Keratinocyte (primary cell): ENCODE data around the gene XRCC2. TPM values are rescaled to one million over a fixed set of nuclear protein-coding genes. Genes with fewer than 3 reads are reported as not detected.

Experiments
- DNase-seq: peaks from one replicate; pipeline ENCODE4 v3.0.0-alpha.2; 2011; ENCODE audit warnings: low read depth, missing footprints, low spot score
- FAIRE-seq: peaks from 2 replicates; lab custom pipeline; 2011; peaks lifted over from hg19 to GRCh38; lab: Jason Lieb, UNC
- H2AFZ ChIP-seq: 2 replicates; pipeline ENCODE4 v1.6.0; 2012; ENCODE audit warnings: low read length, control low read depth, inconsistent platforms; ENCODE audit not compliant: control insufficient read depth
- H3K27ac ChIP-seq: 2 replicates; pipeline ENCODE4 v1.5.1; 2011; ENCODE audit warnings: low read length; ENCODE audit not compliant: control insufficient read depth, insufficient read depth
- H3K27me3 ChIP-seq: 3 replicates; pipeline ENCODE4 v1.6.0; 2011; ENCODE audit warnings: low read length; ENCODE audit not compliant: control insufficient read depth, insufficient read depth; ENCODE audit errors: extremely low read depth
- H3K36me3 ChIP-seq, 2 experiments: 2 replicates in 1 of 2; 3 replicates in 1 of 2; pipeline ENCODE4 v1.5.1; 2011; ENCODE audit warnings: low read length in 2 of 2, mild to moderate bottlenecking in 1 of 2; ENCODE audit not compliant: control insufficient read depth in 2 of 2, insufficient read depth in 2 of 2; ENCODE audit errors: extremely low read depth in 1 of 2
- H3K4me1 ChIP-seq: 3 replicates; pipeline ENCODE4 v1.5.1; 2011; ENCODE audit warnings: low read length; ENCODE audit not compliant: control insufficient read depth, insufficient read depth; ENCODE audit errors: extremely low read depth
- H3K4me2 ChIP-seq: 3 replicates; pipeline ENCODE4 v1.6.0; 2011; ENCODE audit warnings: low read depth, low read length; ENCODE audit not compliant: control insufficient read depth, insufficient read depth; ENCODE audit errors: extremely low read depth
- H3K4me3 ChIP-seq, 3 experiments: fragments of 200-600 bp in 1 of 3; sonication (generic) in 1 of 3; 2 replicates in 2 of 3; 3 replicates in 1 of 3; pipeline ENCODE4 v1.5.1; 2011 to 2016; ENCODE audit warnings: low read length in 3 of 3, mild to moderate bottlenecking in 3 of 3, control low read depth in 2 of 3, inconsistent platforms in 1 of 3, low read depth in 1 of 3, mixed read lengths in 1 of 3, mixed run types in 1 of 3, moderate library complexity in 1 of 3; ENCODE audit not compliant: control insufficient read depth in 2 of 3, insufficient read depth in 2 of 3; ENCODE audit errors: extremely low read depth in 1 of 3
- H3K79me2 ChIP-seq: 2 replicates; pipeline ENCODE4 v1.6.0; 2012; ENCODE audit warnings: low read length; ENCODE audit not compliant: control insufficient read depth, insufficient read depth
- H3K9ac ChIP-seq: 3 replicates; pipeline ENCODE4 v1.6.0; 2011; ENCODE audit warnings: low read length; ENCODE audit not compliant: control insufficient read depth, insufficient read depth; ENCODE audit errors: extremely low read depth
- H3K9me1 ChIP-seq: 3 replicates; pipeline ENCODE4 v1.6.0; 2011; ENCODE audit warnings: low read length; ENCODE audit not compliant: control insufficient read depth, insufficient read depth; ENCODE audit errors: extremely low read depth
- H3K9me3 ChIP-seq: 2 replicates; pipeline ENCODE4 v1.5.1; 2012; ENCODE audit warnings: low read depth, low read length; ENCODE audit not compliant: control insufficient read depth
- H4K20me1 ChIP-seq: 3 replicates; pipeline ENCODE4 v1.6.0; 2011; ENCODE audit warnings: low read length; ENCODE audit not compliant: control insufficient read depth, insufficient read depth; ENCODE audit errors: extremely low read depth
- CTCF ChIP-seq, 3 experiments: IDR thresholded peaks in 1 of 3; conservative IDR thresholded peaks in 1 of 3; optimal IDR thresholded peaks in 1 of 3; 2 replicates in 2 of 3; 3 replicates in 1 of 3; pipeline versions ENCODE3 to v1.5.1; 2011; ENCODE audit warnings: low read length in 3 of 3, mild to moderate bottlenecking in 3 of 3, moderate library complexity in 2 of 3, control low read depth in 1 of 3, inconsistent platforms in 1 of 3; ENCODE audit not compliant: insufficient read depth in 2 of 3; ENCODE audit errors: extremely low read depth in 1 of 3
- EZH2 ChIP-seq: IDR thresholded peaks from one replicate; pipeline ENCODE4 v1.6.1; 2012; ENCODE audit warnings: inconsistent platforms, mild to moderate bottlenecking, low read length, moderate library complexity
- dilution Hi-C: fragments of 300-500 bp; cut with MboI; formaldehyde crosslinking; loops from one replicate; pipeline ENCODE4 v1.7.0; 2020; ENCODE audit warnings: low sequenced_read_pairs; ENCODE audit not compliant: extremely low pct_ligation_motif_present
- polyA plus RNA-seq, 5 experiments: library from polyadenylated mRNA; depleted of rRNA in 3 of 5; stranded (reverse) in 3 of 5; stranded (forward) in 1 of 5; unstranded in 1 of 5; fragments of >200 nt; gene quantifications; 1 replicate in 1 of 5; 2 replicates in 3 of 5; 3 replicates in 1 of 5; pipeline versions ENCODE4 v1.2.1 to v1.2.3, GENCODE V29; 2011 to 2012; ENCODE audit warnings: missing spikeins in 2 of 5, low read depth in 1 of 5, low replicate concordance in 1 of 5

The XRCC2 gene
- polyA plus RNA-seq, 1 donor (not counting 4 experiments of a cell fraction or from before 2014, with no cell fraction given), result 3.8 TPM

- H3K4me1 ChIP-seq, result no peaks in the 10 kb centered on the region
- H3K27me3 ChIP-seq, result no peaks in the 10 kb centered on the region
- no peaks in the 10 kb centered on the region for H4K20me1 ChIP-seq
- H3K4me2 ChIP-seq, result no peak overlapping the region
- no peaks in the 10 kb centered on the region for H3K79me2 ChIP-seq
- FAIRE-seq, result no peak
- no peaks in the 10 kb centered on the region for H3K36me3 ChIP-seq
- H2AFZ ChIP-seq, result no peak overlapping the region
- TF ChIP-seq CTCF (optimal IDR thresholded peaks at IDR 0.05 in 1 of 3, IDR thresholded peaks at IDR 0.05 in 1 of 3, conservative IDR thresholded peaks at IDR 0.05 in 1 of 3; ENCODE audit: extremely low read depth in 1 of 3, insufficient read depth in 2 of 3, low read length in 3 of 3) (no peak), EZH2 (no peak)
- H3K4me3 ChIP-seq, result no peak overlapping the region
- H3K9ac ChIP-seq, result no peak overlapping the region
- dilution Hi-C loops, result no loop called here
- no peak overlapping the region for H3K27ac ChIP-seq
- H3K9me1 ChIP-seq, result no peaks in the 10 kb centered on the region
- no peak for DNase-seq
- no peaks in the 10 kb centered on the region for H3K9me3 ChIP-seq
Observed at GRCh38 chr7:152608656-152609055, 67.3 kb downstream of the XRCC2 start.

- DNase-seq (no peak), FAIRE-seq (no peak)
- Histone ChIP-seq H2AFZ (no peak overlapping the region), H4K20me1 (no peaks in the 10 kb centered on the region), H3K9me3 (no peaks in the 10 kb centered on the region), H3K4me2 (no peak overlapping the region), H3K4me1 (no peaks in the 10 kb centered on the region), H3K9me1 (no peaks in the 10 kb centered on the region), H3K36me3 (no peaks in the 10 kb centered on the region), H3K27ac (no peak overlapping the region), H3K79me2 (no peaks in the 10 kb centered on the region), H3K9ac (no peak overlapping the region), H3K4me3 (no peak overlapping the region), H3K27me3 (no peaks in the 10 kb centered on the region)
- dilution Hi-C loops, result no loop called here
- TF ChIP-seq EZH2 (no peak), CTCF (optimal IDR thresholded peaks at IDR 0.05 in 1 of 3, IDR thresholded peaks at IDR 0.05 in 1 of 3, conservative IDR thresholded peaks at IDR 0.05 in 1 of 3; ENCODE audit: extremely low read depth in 1 of 3, insufficient read depth in 2 of 3, low read length in 3 of 3) (no peak)
Observed at GRCh38 chr7:152608208-152608607, 67.7 kb downstream of the XRCC2 start.
